Heart left ventricle (tissue), 16 donors: Measurements from ENCODE around the gene HORMAD2. TPM values are rescaled to one million over a fixed set of nuclear protein-coding genes. Genes with fewer than 3 reads are reported as not detected.

Experiments
- ATAC-seq, 4 donors: fragments of 200-7000 bp; cut with Tn5 transposase; one replicate each; pipeline ENCODE4 v1.9.1; 2020 to 2022; ENCODE audit warnings: moderate library complexity in 4 of 4, mild to moderate bottlenecking in 3 of 4, moderate number of reproducible peaks in 1 of 4
- DNase-seq, 5 donors: peaks; one replicate each; pipeline ENCODE4 v3.0.0-alpha.2; 2020
- H3K27ac ChIP-seq, 12 donors: fragments of 200-600 bp; sonication (generic) in 4 of 12; one replicate each; pipeline versions ENCODE4 v1.5.0 to v1.8.0; 2016 to 2022; ENCODE audit warnings: mild to moderate bottlenecking in 2 of 12
- H3K27me3 ChIP-seq, 9 donors: fragments of 200-600 bp; sonication (generic) in 2 of 9; one replicate each; pipeline versions ENCODE4 v1.5.1 to v1.8.0; 2016 to 2022; ENCODE audit warnings: mild to moderate bottlenecking in 3 of 9
- H3K36me3 ChIP-seq, 9 donors: fragments of 200-600 bp; sonication (generic) in 2 of 9; one replicate each; pipeline versions ENCODE4 v1.5.0 to v1.8.0; 2018 to 2022; ENCODE audit warnings: mild to moderate bottlenecking in 2 of 9
- H3K4me1 ChIP-seq, 12 donors: fragments of 200-600 bp; sonication (generic) in 4 of 12; one replicate each; pipeline versions ENCODE4 v1.5.0 to v1.8.0; 2016 to 2022; ENCODE audit warnings: mild to moderate bottlenecking in 3 of 12
- H3K4me3 ChIP-seq, 12 donors: fragments of 200-600 bp; sonication (generic) in 4 of 12; one replicate each; pipeline versions ENCODE4 v1.5.0 to v1.8.0; 2017 to 2022; ENCODE audit warnings: mild to moderate bottlenecking in 9 of 12, moderate library complexity in 4 of 12
- H3K9me3 ChIP-seq, 12 donors: fragments of 200-600 bp; sonication (generic) in 4 of 12; one replicate each; pipeline versions ENCODE4 v1.5.0 to v1.8.0; 2016 to 2022; ENCODE audit warnings: mild to moderate bottlenecking in 1 of 12
- CTCF ChIP-seq, 12 donors: fragments of 200-600 bp; sonication (generic) in 4 of 12; IDR thresholded peaks; one replicate each; pipeline versions ENCODE4 v1.5.0 to v1.8.0; 2018 to 2022; ENCODE audit warnings: antibody characterized with exemption in 12 of 12, mild to moderate bottlenecking in 5 of 12
- POLR2A ChIP-seq, 2 donors: fragments of 450-650 bp; IDR thresholded peaks; one replicate each; pipeline ENCODE4 v1.6.1; 2017; ENCODE audit warnings: antibody characterized with exemption in 2 of 2, mild to moderate bottlenecking in 2 of 2, moderate library complexity in 2 of 2
- WGBS, 4 donors: extraction: QIAGEN DNeasy Blood & Tissue Kit in 2 of 4; methylation state at CpG; one replicate each; pipeline versions ENCODE4 v1.1.5 to v1.1.7; 2013 to 2018; 5-methylcytosine and 5-hydroxymethylcytosine counted together
- intact Hi-C, 10 donors: fragments of 100-400 bp; cut with DNase I; formaldehyde crosslinking; loops; one replicate each; pipeline versions ENCODE4 v1.11.1 to v1.14.2; 2022
- polyA plus RNA-seq, 2 donors: library from polyadenylated mRNA; stranded (reverse); fragments of 200-250 nt; gene quantifications; one replicate each; pipeline ENCODE4 v1.2.3, GENCODE V29; 2013
- total RNA-seq, 9 donors: library from RNA; depleted of rRNA in 2 of 9; stranded (reverse); fragments of >200 nt in 2 of 9; fragmentation: NEBNext Ultra II Directional in 3 of 9; extraction: Animal tissue kit (Norgen Biotek cat#: 25700) in 3 of 9; gene quantifications; one replicate each; pipeline versions ENCODE4 v1.1.0 to v1.2.4, GENCODE V29; 2016 to 2023
- donor health status: ischemic (EF 13 %, LVEDD 7.1; RV severe dilation, severe dysfunction).
- donor health status: healthy with polysubstance abuse.
- donor health status: DM: no; HTN: yes; CAD: no.
- donor health status: DM: no; HTN: no; CAD: no.
- donor health status: ischemic (EF 25% LVEDD 6.9; RV normal size, moderate dysfunction).
- donor health status: ischemic (EF 25% LVEDD 5.7; RV mildly dilated, moderate dysfunction).
- donor health status: healthy.
- donor health status: DM: yes; HTN: yes; CAD: no.
- donor health status: ischemic (EF 35%, LVEDD 5.7; RV mildly dilated, moderate dysfunction).
- donor health status: nonischemic (EF 11% LVEDD 7.7; RV severe dilation, severe dysfunction).
- donor health status: DM: yes; HTN: yes; CAD: no.
- donor health status: PGD.
- donor health status: ischemic (EF 29% LVEDD 5.4; RV normal size, mild dysfunction).
- donor health status: nonischemic (EF 23%, LVEDD 6.1; RV moderate dilation, normal function).

Gene HORMAD2
- total and polyA plus RNA-seq, 11 donors, result not detected

- Histone ChIP-seq H3K9me3 (no peaks in the 10 kb centered on the region), H3K4me3 (no peak overlapping the region), H3K36me3 (no peaks in the 10 kb centered on the region), H3K27me3 (peaks cover 0 to 52% (median 6%) of the 10 kb centered on the region in 9 donors), H3K27ac (no peak overlapping the region), H3K4me1 (no peaks in the 10 kb centered on the region)
- ATAC-seq (no peak), DNase-seq (no peak)
- intact Hi-C loops, result no loop called here
- WGBS, 4 donors, result 93 to 100% (median 100%) methylated on average over 1 of the region's 1 CpG
- TF ChIP-seq CTCF (IDR thresholded peaks at IDR 0.05), result no peak
- no peak for TF ChIP-seq POLR2A (IDR thresholded peaks at IDR 0.05)
These were observed 43.2 kb downstream of the HORMAD2 start for GRCh38 chr22:30123463-30123862.

GRCh38 chr22:30127749-30128166 is 47.5 kb downstream of the HORMAD2 start:
- no peak overlapping the region for H3K27ac ChIP-seq
- ATAC-seq (no peak), DNase-seq (no peak)
- peaks cover 0 to 40% (median 3%) of the 10 kb centered on the region in 9 donors for H3K27me3 ChIP-seq
- H3K36me3 ChIP-seq, result no peaks in the 10 kb centered on the region
- no peaks in the 10 kb centered on the region for H3K4me1 ChIP-seq
- no peak overlapping the region for H3K4me3 ChIP-seq
- H3K9me3 ChIP-seq, result no peaks in the 10 kb centered on the region
- 82 to 94% (median 90%) methylated on average over 1 of the region's 1 CpG for WGBS, 4 donors
- intact Hi-C loops, result no loop called here
- TF ChIP-seq POLR2A (IDR thresholded peaks at IDR 0.05) (no peak), CTCF (IDR thresholded peaks at IDR 0.05) (no peak)

GRCh38 chr22:30128511-30128910 is 48.2 kb downstream of the HORMAD2 start:
- no peak overlapping the region for H3K27ac ChIP-seq
- H3K36me3 ChIP-seq, result no peaks in the 10 kb centered on the region
- TF ChIP-seq POLR2A (IDR thresholded peaks at IDR 0.05) (no peak), CTCF (IDR thresholded peaks at IDR 0.05) (no peak)
- no peaks in the 10 kb centered on the region for H3K4me1 ChIP-seq
- WGBS, 4 donors, result 56 to 58% (median 57%) methylated on average over 2 of the region's 2 CpGs
- intact Hi-C loops, result no loop called here
- H3K9me3 ChIP-seq, result no peaks in the 10 kb centered on the region
- peaks cover 0 to 34% (median 0%) of the 10 kb centered on the region in 9 donors for H3K27me3 ChIP-seq
- no peak for ATAC-seq
- no peak for DNase-seq
- H3K4me3 ChIP-seq, result no peak overlapping the region

GRCh38 chr22:30129636-30130035 is 49.4 kb downstream of the HORMAD2 start:
- H3K9me3 ChIP-seq, result no peaks in the 10 kb centered on the region
- peaks cover 0 to 29% (median 0%) of the 10 kb centered on the region in 9 donors for H3K27me3 ChIP-seq
- no peaks in the 10 kb centered on the region for H3K4me1 ChIP-seq
- WGBS, 4 donors, result 95 to 100% (median 98%) methylated on average over 1 of the region's 1 CpG
- no peaks in the 10 kb centered on the region for H3K36me3 ChIP-seq
- no peak for ATAC-seq
- no peak overlapping the region for H3K4me3 ChIP-seq
- intact Hi-C loops, result no loop called here
- H3K27ac ChIP-seq, result no peak overlapping the region
- DNase-seq, result no peak
- TF ChIP-seq POLR2A (IDR thresholded peaks at IDR 0.05) (no peak), CTCF (IDR thresholded peaks at IDR 0.05) (no peak)
